MM.1S (cell line): ENCODE data around the gene CTBP1.

Experiments used
- DNase-seq: peaks from one replicate; pipeline ENCODE4 v3.0.0-alpha.2; 2015
- H2AFZ ChIP-seq: fragments of 300-600 bp; sonication (generic); 2 replicates; pipeline ENCODE4 v1.6.0; 2016; ENCODE audit warnings: antibody characterized with exemption, low read length
- H3F3A ChIP-seq: fragments of 300-600 bp; sonication (generic); 2 replicates; pipeline ENCODE4 v1.6.1; 2016; ENCODE audit warnings: mild to moderate bottlenecking, antibody characterized with exemption, low read length, moderate library complexity, mixed read lengths; ENCODE audit not compliant: insufficient read depth
- H3K27ac ChIP-seq: fragments of 300-600 bp; sonication (generic); 2 replicates; pipeline ENCODE4 v1.5.1; 2016; ENCODE audit warnings: mild to moderate bottlenecking, low read length
- H3K27me3 ChIP-seq: fragments of 300-600 bp; sonication (generic); replicated peaks from 2 replicates; pipeline ENCODE4 v1.6.0; 2016; ENCODE audit warnings: low read length; ENCODE audit not compliant: insufficient read depth
- H3K36me3 ChIP-seq: fragments of 300-600 bp; sonication (generic); replicated peaks from 2 replicates; pipeline ENCODE4 v1.6.1; 2016; ENCODE audit warnings: mild to moderate bottlenecking, low read length, mixed read lengths; ENCODE audit not compliant: insufficient read depth
- H3K4me1 ChIP-seq: fragments of 300-600 bp; sonication (generic); 2 replicates; pipeline ENCODE4 v1.6.1; 2016; ENCODE audit warnings: low read length, mixed read lengths
- H3K4me2 ChIP-seq: fragments of 300-600 bp; sonication (generic); 2 replicates; pipeline ENCODE4 v1.6.0; 2016; ENCODE audit warnings: low read depth, low read length
- H3K4me3 ChIP-seq: fragments of 300-600 bp; sonication (generic); 2 replicates; pipeline ENCODE4 v1.5.1; 2016; ENCODE audit warnings: low read length, mixed read lengths
- H3K79me2 ChIP-seq: fragments of 300-600 bp; sonication (generic); 2 replicates; pipeline ENCODE4 v1.6.1; 2016; ENCODE audit warnings: mixed run types, low read length, mixed read lengths
- H3K9ac ChIP-seq: fragments of 300-600 bp; sonication (generic); 2 replicates; pipeline ENCODE4 v1.6.1; 2016; ENCODE audit warnings: low read length, mixed read lengths
- H3K9me2 ChIP-seq: fragments of 300-600 bp; sonication (generic); replicated peaks from 2 replicates; pipeline ENCODE4 v1.6.1; 2016; ENCODE audit warnings: mild to moderate bottlenecking, low read length, mixed read lengths; ENCODE audit not compliant: insufficient read depth
- H3K9me3 ChIP-seq: fragments of 300-600 bp; sonication (generic); replicated peaks from 2 replicates; pipeline ENCODE4 v1.6.1; 2016; ENCODE audit warnings: mild to moderate bottlenecking, low read length, mixed read lengths; ENCODE audit not compliant: insufficient read depth
- H4K20me1 ChIP-seq: fragments of 300-600 bp; sonication (generic); 2 replicates; pipeline ENCODE4 v1.6.1; 2016; ENCODE audit warnings: mild to moderate bottlenecking, low read length, moderate library complexity, mixed read lengths; ENCODE audit not compliant: insufficient read depth
- CTCF ChIP-seq: fragments of 300-600 bp; sonication (generic); IDR thresholded peaks from 2 replicates; pipeline ENCODE4 v1.5.1; 2016; ENCODE audit warnings: antibody characterized with exemption, low read length, mixed read lengths
- EZH2 ChIP-seq: fragments of 300-600 bp; sonication (generic); optimal IDR thresholded peaks from 2 replicates; pipeline ENCODE3; 2017; ENCODE audit warnings: low read depth, mild to moderate bottlenecking, antibody characterized with exemption, low read length, mixed read lengths
- EZH2phosphoT487 ChIP-seq: fragments of 300-600 bp; sonication (generic); IDR thresholded peaks from 2 replicates; pipeline ENCODE4 v1.6.1; 2018; ENCODE audit warnings: antibody characterized with exemption, low read length

Gene CTBP1

GRCh38 chr4:1178300-1179088, 70.4 kb downstream of the CTBP1 start:
- no peak for TF ChIP-seq EZH2
- H2AFZ ChIP-seq: no peak overlapping the region
- no peaks in the 10 kb centered on the region for H3K27me3 ChIP-seq
- H3K4me1 ChIP-seq: peaks cover 3% of the 10 kb centered on the region
- no peak overlapping the region for H3K27ac ChIP-seq
- H3K4me2 ChIP-seq: no peak overlapping the region
- no peaks in the 10 kb centered on the region for H3K9me3 ChIP-seq
- H3F3A ChIP-seq: peaks cover 4% of the 10 kb centered on the region
- H3K79me2 ChIP-seq: no peaks in the 10 kb centered on the region
- DNase-seq: no peak
- H3K9me2 ChIP-seq: no peaks in the 10 kb centered on the region
- no peak overlapping the region for H3K9ac ChIP-seq
- no peaks in the 10 kb centered on the region for H3K36me3 ChIP-seq
- no peak overlapping the region for H3K4me3 ChIP-seq
- no peaks in the 10 kb centered on the region for H4K20me1 ChIP-seq

DNA sequence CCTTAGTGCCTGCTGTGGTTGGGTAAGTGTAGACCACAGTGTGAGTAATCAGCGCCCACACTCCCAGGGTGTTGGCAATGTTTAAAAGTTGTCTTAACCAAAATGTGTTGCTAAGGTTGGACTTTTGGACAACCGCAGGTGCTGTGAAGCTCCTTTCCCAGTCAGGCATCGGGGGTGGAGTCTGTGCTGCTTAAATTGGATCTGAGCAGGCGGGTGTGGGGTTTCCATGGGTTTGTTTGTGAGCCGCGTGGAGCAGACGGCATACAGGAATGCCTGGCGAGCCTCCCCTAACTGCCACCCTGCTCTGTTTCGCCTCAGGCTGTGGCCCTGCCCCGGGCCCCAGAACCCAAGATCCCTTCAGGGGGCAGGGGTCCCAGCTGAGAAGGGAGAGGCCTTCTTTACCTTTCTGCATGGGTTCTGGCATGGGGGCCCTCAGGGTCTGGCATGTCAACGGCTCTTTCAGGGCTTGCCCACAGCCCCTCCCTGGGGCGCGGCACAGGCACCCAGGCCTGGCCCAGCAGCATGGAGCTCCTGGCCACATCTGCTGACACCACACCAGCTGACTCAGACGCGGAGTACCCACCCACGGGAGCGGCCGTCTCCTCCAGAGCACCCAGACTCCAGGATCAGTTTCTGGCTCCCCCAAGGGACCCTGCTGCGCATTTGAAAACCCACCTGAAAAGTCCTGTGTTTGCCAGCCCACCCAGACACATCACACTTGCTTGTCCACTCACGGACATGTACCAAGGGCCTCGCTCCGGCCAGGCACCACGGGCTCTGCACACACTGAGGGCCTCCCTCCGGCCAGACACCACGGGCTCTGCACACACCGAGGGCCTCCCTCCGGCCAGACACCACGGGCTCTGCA, 71.4 kb downstream of the CTBP1 start:
- no peak for DNase-seq
- H2AFZ ChIP-seq: no peak overlapping the region
- H3K36me3 ChIP-seq: no peaks in the 10 kb centered on the region
- H3K4me1 ChIP-seq: no peaks in the 10 kb centered on the region
- H3K27ac ChIP-seq: no peak overlapping the region
- H3K9me3 ChIP-seq: no peaks in the 10 kb centered on the region
- H4K20me1 ChIP-seq: no peaks in the 10 kb centered on the region
- no peak for TF ChIP-seq EZH2phosphoT487
- no peak for TF ChIP-seq EZH2
- TF ChIP-seq CTCF: no peak
- no peaks in the 10 kb centered on the region for H3K27me3 ChIP-seq
- no peaks in the 10 kb centered on the region for H3K79me2 ChIP-seq
- H3K4me3 ChIP-seq: no peak overlapping the region
- H3K4me2 ChIP-seq: no peak overlapping the region
- no peaks in the 10 kb centered on the region for H3K9me2 ChIP-seq
- H3F3A ChIP-seq: no peaks in the 10 kb centered on the region
- no peak overlapping the region for H3K9ac ChIP-seq

DNA sequence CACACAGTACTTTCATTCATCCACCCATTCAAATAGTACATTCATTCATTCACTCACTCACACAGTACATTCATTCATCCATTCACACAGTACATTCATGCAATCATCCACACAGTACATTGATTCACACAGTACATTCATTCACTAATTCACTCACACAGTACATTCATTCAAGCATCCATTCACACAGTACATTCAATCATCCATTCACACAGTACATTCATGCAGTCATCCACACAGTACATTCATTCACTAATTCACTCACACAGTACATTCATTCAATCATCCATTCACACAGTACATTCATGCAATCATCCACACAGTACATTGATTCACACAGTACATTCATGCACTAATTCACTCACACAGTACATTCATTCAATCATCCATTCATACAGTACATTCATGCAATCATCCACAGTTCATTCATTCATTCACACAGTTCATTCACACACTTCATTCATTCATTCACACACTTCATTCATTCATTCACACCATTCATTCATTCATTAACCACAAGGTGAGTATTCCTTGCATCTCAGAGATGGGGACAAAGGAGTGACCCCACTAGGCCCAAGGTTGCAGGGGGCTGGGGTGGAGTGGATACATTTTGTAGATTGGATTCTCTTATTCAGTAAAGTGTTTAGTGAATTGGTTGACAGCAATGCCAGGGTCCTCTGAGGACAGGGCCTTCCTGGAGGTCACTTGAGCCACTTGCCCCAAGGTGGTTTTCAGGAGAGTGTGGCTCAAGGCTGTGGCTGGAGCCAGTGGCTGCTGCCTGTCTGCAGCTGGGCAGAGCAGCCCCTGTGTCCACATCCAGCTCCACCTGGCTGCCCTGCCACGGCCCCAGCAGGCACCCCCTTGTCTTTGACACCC, 72.3 kb downstream of the CTBP1 start:
- H2AFZ ChIP-seq: no peak overlapping the region
- no peak overlapping the region for H3K4me2 ChIP-seq
- no peaks in the 10 kb centered on the region for H4K20me1 ChIP-seq
- H3K4me1 ChIP-seq: no peaks in the 10 kb centered on the region
- H3K27me3 ChIP-seq: no peaks in the 10 kb centered on the region
- H3F3A ChIP-seq: no peaks in the 10 kb centered on the region
- DNase-seq: no peak
- H3K4me3 ChIP-seq: no peak overlapping the region
- no peak overlapping the region for H3K9ac ChIP-seq
- no peaks in the 10 kb centered on the region for H3K79me2 ChIP-seq
- no peak for TF ChIP-seq EZH2
- no peak for TF ChIP-seq CTCF
- no peak for TF ChIP-seq EZH2phosphoT487
- no peaks in the 10 kb centered on the region for H3K9me3 ChIP-seq
- H3K9me2 ChIP-seq: no peaks in the 10 kb centered on the region
- H3K36me3 ChIP-seq: no peaks in the 10 kb centered on the region
- no peak overlapping the region for H3K27ac ChIP-seq
